GM23338 (cell line): ENCODE results near the gene COMP.

ENCODE experiments used
- CREB1 ChIP-seq: fragments of 250-450 bp; sonication (Bioruptor Pico); IDR thresholded peaks from 2 replicates; pipeline ENCODE4 v1.5.0; 2020; ENCODE audit warnings: low read depth, mild to moderate bottlenecking, moderate library complexity
- CTCF ChIP-seq, 2 experiments: fragments of 200-600 bp in 1 of 2; sonication (generic) in 1 of 2; conservative IDR thresholded peaks; 2 replicates each; pipeline versions ENCODE4 v1.5.1 to v1.6.1; 2016 to 2017; ENCODE audit warnings: antibody characterized with exemption in 2 of 2, low read depth in 2 of 2, mild to moderate bottlenecking in 2 of 2, moderate library complexity in 1 of 2
- ETS1 ChIP-seq: IDR thresholded peaks from 2 replicates; pipeline ENCODE4 v1.6.1; 2016; ENCODE audit warnings: antibody characterized with exemption
- EZH2 ChIP-seq: fragments of 200-600 bp; sonication (generic); IDR thresholded peaks from one replicate; pipeline ENCODE4 v1.8.0; 2017; ENCODE audit warnings: antibody characterized with exemption, mild to moderate bottlenecking, low read depth; ENCODE audit not compliant: unreplicated experiment
- EZH2phosphoT487 ChIP-seq: fragments of 200-600 bp; sonication (generic); IDR thresholded peaks from one replicate; pipeline ENCODE4 v1.8.1; 2018; ENCODE audit warnings: antibody characterized with exemption; ENCODE audit not compliant: unreplicated experiment
- JUNB ChIP-seq: IDR thresholded peaks from one replicate; pipeline ENCODE4 v1.6.1; 2016; ENCODE audit warnings: antibody characterized with exemption; ENCODE audit not compliant: unreplicated experiment
- NANOG ChIP-seq: IDR thresholded peaks from 2 replicates; pipeline ENCODE4 v1.6.1; 2016; ENCODE audit warnings: antibody characterized with exemption, borderline replicate concordance
- POLR2AphosphoS5 ChIP-seq: IDR thresholded peaks from 2 replicates; pipeline ENCODE4 v1.6.1; 2016; ENCODE audit warnings: antibody characterized with exemption, low read depth
- REST ChIP-seq: IDR thresholded peaks from one replicate; pipeline ENCODE4 v1.6.1; 2018; ENCODE audit warnings: antibody characterized with exemption; ENCODE audit not compliant: unreplicated experiment
- STAT1 ChIP-seq: IDR thresholded peaks from one replicate; pipeline ENCODE4 v1.6.1; 2016; ENCODE audit warnings: antibody characterized with exemption; ENCODE audit not compliant: unreplicated experiment
- ZNF114 ChIP-seq: fragments of 250-450 bp; sonication (Bioruptor Pico); IDR thresholded peaks from 2 replicates; pipeline ENCODE4 v1.5.0; 2020; ENCODE audit warnings: mild to moderate bottlenecking, moderate library complexity
- ZNF331 ChIP-seq: fragments of 250-450 bp; sonication (Bioruptor Pico); IDR thresholded peaks from 2 replicates; pipeline ENCODE4 v1.5.0; 2020; ENCODE audit warnings: low read depth, mild to moderate bottlenecking, moderate library complexity
- ZNF462 ChIP-seq: fragments of 250-450 bp; sonication (Bioruptor Pico); IDR thresholded peaks from 2 replicates; pipeline ENCODE4 v1.5.0; 2020; ENCODE audit warnings: mild to moderate bottlenecking, moderate library complexity

GRCh38 chr19:18764591-18765051, 26.5 kb downstream of the COMP start:
- TF ChIP-seq REST (no peak), EZH2 (no peak), CTCF (conservative IDR thresholded peaks at IDR 0.05; ENCODE audit: low read depth in 2 of 2) (no peak), NANOG (no peak), POLR2AphosphoS5 (no peak; the same call in 1 of the 2 replicates), EZH2phosphoT487 (no peak), ZNF462 (CRISPR knock-in tag) (no peak), JUNB (no peak), ZNF331 (no peak), CREB1 (no peak), ETS1 (no peak), STAT1 (no peak), ZNF114 (CRISPR knock-in tag) (no peak)
